Thyroid gland (tissue), 4 donors: Measurements from ENCODE around the gene ERGIC2. TPM values are rescaled to one million over a fixed set of nuclear protein-coding genes. Genes with fewer than 3 reads are reported as not detected.

ENCODE experiments used
- DNase-seq, 2 donors: peaks; one replicate each; pipeline ENCODE4 v3.0.0-alpha.2; 2019
- H3K27ac ChIP-seq, 3 donors: fragments of 200-600 bp; sonication (generic); 1 replicate in 2 of 3; 2 replicates in 1 of 3; pipeline ENCODE4 v1.5.1; 2016 to 2019; ENCODE audit warnings: mild to moderate bottlenecking in 1 of 3, moderate library complexity in 1 of 3
- H3K27me3 ChIP-seq: fragments of 200-600 bp; sonication (generic); one replicate; pipeline ENCODE4 v1.5.1; 2019
- H3K36me3 ChIP-seq, 2 donors: fragments of 200-600 bp; sonication (generic); one replicate each; pipeline ENCODE4 v1.5.1; 2016 to 2019
- H3K4me1 ChIP-seq, 2 donors: fragments of 200-600 bp; sonication (generic); one replicate each; pipeline ENCODE4 v1.5.1; 2017 to 2019
- H3K4me3 ChIP-seq, 3 donors: fragments of 200-600 bp; sonication (generic); replicated peaks in 1 of 3; 1 replicate in 2 of 3; 2 replicates in 1 of 3; pipeline ENCODE4 v1.5.1; 2016; ENCODE audit warnings: mild to moderate bottlenecking in 1 of 3
- H3K9me3 ChIP-seq: fragments of 200-600 bp; sonication (generic); one replicate; pipeline ENCODE4 v1.5.1; 2017
- POLR2A ChIP-seq, 2 donors: fragments of 450-650 bp; IDR thresholded peaks; one replicate each; pipeline ENCODE4 v1.6.1; 2017; ENCODE audit warnings: antibody characterized with exemption in 2 of 2, mild to moderate bottlenecking in 2 of 2, moderate library complexity in 1 of 2
- WGBS, 2 donors: methylation state at CpG; one replicate each; pipeline ENCODE4 v1.1.5; 2017; 5-methylcytosine and 5-hydroxymethylcytosine counted together
- intact Hi-C: fragments of 100-400 bp; cut with DNase I; formaldehyde crosslinking; loops from one replicate; pipeline ENCODE4 v1.15.1; 2023
- total RNA-seq, 4 donors: library from RNA; depleted of rRNA; stranded (reverse); fragments of >200 nt; gene quantifications; one replicate each; pipeline ENCODE4 v1.2.3, GENCODE V29; 2016
- TF ChIP-seq, protein P1 (sequence below), 6 experiments: fragments of 200-600 bp in 3 of 6; fragments of 450-650 bp in 3 of 6; sonication (generic) in 3 of 6; IDR thresholded peaks; one replicate each; pipeline ENCODE4 v1.5.1; 2016 to 2019; ENCODE audit warnings: antibody characterized with exemption in 6 of 6, mild to moderate bottlenecking in 2 of 6, inconsistent platforms in 1 of 6, moderate library complexity in 1 of 6

The ERGIC2 gene
- total RNA-seq, 4 donors from 2014 or later, result 37.1 to 82.1 (median 62.4) TPM

DNA sequence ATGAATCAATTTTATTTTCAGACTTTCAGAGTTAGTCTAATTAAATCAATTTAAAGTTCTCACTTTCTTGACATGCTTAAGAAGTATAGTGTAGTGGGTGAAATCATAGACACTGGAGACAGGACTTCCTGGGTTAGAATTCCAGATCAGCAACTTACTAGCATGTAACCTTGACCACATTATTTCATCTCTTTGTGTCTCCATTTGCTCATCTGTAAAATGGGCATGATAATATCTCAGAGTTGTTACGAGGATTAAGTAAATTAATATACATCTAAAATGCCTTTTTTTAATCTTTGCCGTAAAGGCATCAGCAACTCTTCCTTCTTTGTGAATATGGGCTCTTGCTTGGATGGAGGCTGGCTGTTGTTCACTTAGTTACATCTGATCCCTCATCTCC lies 1.3 kb upstream of the ERGIC2 start:
- 97 to 98% methylated on average over 2 of the region's 2 CpGs for WGBS, 2 donors

GRCh38 chr12:29376118-29376517 lies 4.9 kb downstream of the ERGIC2 start:
- no peak for DNase-seq
- no peaks in the 10 kb centered on the region for H3K9me3 ChIP-seq
- intact Hi-C loops, result no loop called here
- H3K27ac ChIP-seq, result no peak overlapping the region
- WGBS, 2 donors, result 97 to 100% methylated on average over 2 of the region's 2 CpGs
- H3K27me3 ChIP-seq, result no peaks in the 10 kb centered on the region
- H3K36me3 ChIP-seq, result no peaks in the 10 kb centered on the region
- H3K4me1 ChIP-seq, result peaks cover 4 to 11% of the 10 kb centered on the region in 2 donors
- TF ChIP-seq, protein P1, sequence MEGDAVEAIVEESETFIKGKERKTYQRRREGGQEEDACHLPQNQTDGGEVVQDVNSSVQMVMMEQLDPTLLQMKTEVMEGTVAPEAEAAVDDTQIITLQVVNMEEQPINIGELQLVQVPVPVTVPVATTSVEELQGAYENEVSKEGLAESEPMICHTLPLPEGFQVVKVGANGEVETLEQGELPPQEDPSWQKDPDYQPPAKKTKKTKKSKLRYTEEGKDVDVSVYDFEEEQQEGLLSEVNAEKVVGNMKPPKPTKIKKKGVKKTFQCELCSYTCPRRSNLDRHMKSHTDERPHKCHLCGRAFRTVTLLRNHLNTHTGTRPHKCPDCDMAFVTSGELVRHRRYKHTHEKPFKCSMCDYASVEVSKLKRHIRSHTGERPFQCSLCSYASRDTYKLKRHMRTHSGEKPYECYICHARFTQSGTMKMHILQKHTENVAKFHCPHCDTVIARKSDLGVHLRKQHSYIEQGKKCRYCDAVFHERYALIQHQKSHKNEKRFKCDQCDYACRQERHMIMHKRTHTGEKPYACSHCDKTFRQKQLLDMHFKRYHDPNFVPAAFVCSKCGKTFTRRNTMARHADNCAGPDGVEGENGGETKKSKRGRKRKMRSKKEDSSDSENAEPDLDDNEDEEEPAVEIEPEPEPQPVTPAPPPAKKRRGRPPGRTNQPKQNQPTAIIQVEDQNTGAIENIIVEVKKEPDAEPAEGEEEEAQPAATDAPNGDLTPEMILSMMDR (IDR thresholded peaks at IDR 0.05), result no peak
- no peak for TF ChIP-seq POLR2A (IDR thresholded peaks at IDR 0.05)
- H3K4me3 ChIP-seq, result no peak overlapping the region

More for the DNA sequence above, 1.3 kb upstream of the ERGIC2 start:
- Histone ChIP-seq H3K27me3 (no peaks in the 10 kb centered on the region), H3K4me3 (no peak overlapping the region), H3K36me3 (no peaks in the 10 kb centered on the region), H3K4me1 (peaks cover 4 to 7% of the 10 kb centered on the region in 2 donors), H3K27ac (no peak overlapping the region), H3K9me3 (no peaks in the 10 kb centered on the region)
- DNase-seq, result no peak
- TF ChIP-seq POLR2A (IDR thresholded peaks at IDR 0.05), result no peak
- TF ChIP-seq, protein P1 (IDR thresholded peaks at IDR 0.05), result no peak
- intact Hi-C loops, result no loop called here

DNA sequence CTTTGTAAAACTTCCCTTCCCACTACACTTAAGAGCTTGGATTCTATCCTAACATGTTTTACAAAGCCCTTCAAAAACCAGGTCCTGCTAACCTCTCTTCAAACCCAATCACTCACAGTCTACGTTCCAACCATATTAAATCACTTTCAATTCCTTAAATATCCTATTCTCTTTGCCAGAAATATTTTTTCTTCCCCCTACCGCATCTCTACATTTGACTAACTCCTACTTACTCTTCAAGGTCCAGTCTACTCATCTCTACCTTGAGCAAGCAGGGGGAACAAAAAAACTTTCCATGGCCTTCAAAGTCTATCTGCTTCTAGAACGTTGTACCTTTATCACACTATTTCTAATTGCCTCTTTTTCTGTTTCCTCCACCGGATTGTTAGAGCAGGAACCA lies 6.1 kb downstream of the ERGIC2 start:
- intact Hi-C loops, result no loop called here
- H3K36me3 ChIP-seq, result no peaks in the 10 kb centered on the region
- no peak for DNase-seq
- TF ChIP-seq, protein P1 (IDR thresholded peaks at IDR 0.05), result no peak
- TF ChIP-seq POLR2A (IDR thresholded peaks at IDR 0.05), result no peak
- no peaks in the 10 kb centered on the region for H3K27me3 ChIP-seq
- 81 to 82% methylated on average over 4 of the region's 4 CpGs for WGBS, 2 donors
- no peaks in the 10 kb centered on the region for H3K9me3 ChIP-seq
- no peak overlapping the region for H3K27ac ChIP-seq
- H3K4me1 ChIP-seq, result peaks cover 4 to 11% of the 10 kb centered on the region in 2 donors
- no peak overlapping the region for H3K4me3 ChIP-seq

- DNase-seq, result no peak
- 95% methylated on average over 2 of the region's 2 CpGs for WGBS, 2 donors
- Histone ChIP-seq H3K9me3 (no peaks in the 10 kb centered on the region), H3K36me3 (no peaks in the 10 kb centered on the region), H3K27me3 (no peaks in the 10 kb centered on the region), H3K4me3 (no peak overlapping the region), H3K27ac (no peak overlapping the region), H3K4me1 (peaks cover 0 to 5% of the 10 kb centered on the region in 2 donors)
- intact Hi-C loops, result no loop called here
- TF ChIP-seq POLR2A (IDR thresholded peaks at IDR 0.05), result no peak
- TF ChIP-seq, protein P1 (IDR thresholded peaks at IDR 0.05), result no peak
These were observed 7.0 kb downstream of the ERGIC2 start for GRCh38 chr12:29374012-29374411.

GRCh38 chr12:29365091-29365490 lies 15.9 kb downstream of the ERGIC2 start:
- H3K27ac ChIP-seq, result no peak overlapping the region
- H3K9me3 ChIP-seq, result no peaks in the 10 kb centered on the region
- H3K4me3 ChIP-seq, result no peak overlapping the region
- no peak for DNase-seq
- no peaks in the 10 kb centered on the region for H3K27me3 ChIP-seq
- TF ChIP-seq POLR2A (IDR thresholded peaks at IDR 0.05), result no peak
- TF ChIP-seq, protein P1 (IDR thresholded peaks at IDR 0.05), result no peak
- 98 to 99% methylated on average over 2 of the region's 2 CpGs for WGBS, 2 donors
- H3K4me1 ChIP-seq, result no peaks in the 10 kb centered on the region
- intact Hi-C loops, result no loop called here
- H3K36me3 ChIP-seq, result peaks cover 4 to 7% of the 10 kb centered on the region in 2 donors
